Endothelial cell of umbilical vein (primary cell): Measurements from ENCODE around the gene TMEM170B.

ENCODE experiments used
- CTCF ChIP-seq, 2 donors: IDR thresholded peaks; 1 replicate in 1 of 2; 2 replicates in 1 of 2; pipeline ENCODE4 v1.5.1; 2011; ENCODE audit warnings: low read length in 2 of 2, mild to moderate bottlenecking in 2 of 2, moderate library complexity in 2 of 2, control low read depth in 1 of 2, inconsistent platforms in 1 of 2, low read depth in 1 of 2; ENCODE audit not compliant: insufficient read depth in 1 of 2; ENCODE audit errors: extremely low read depth in 1 of 2
- EZH2 ChIP-seq: IDR thresholded peaks from 2 replicates; pipeline ENCODE4 v1.6.1; 2012; ENCODE audit warnings: borderline replicate concordance, low read depth, mild to moderate bottlenecking, moderate library complexity, low read length, inconsistent platforms; ENCODE audit not compliant: severe bottlenecking
- MYC ChIP-seq: IDR thresholded peaks from one replicate; pipeline ENCODE4 v1.6.1; 2011; ENCODE audit warnings: mild to moderate bottlenecking, low read depth, low read length
- POLR2A ChIP-seq: IDR thresholded peaks from 2 replicates; pipeline ENCODE4 v1.6.1; 2012; ENCODE audit warnings: low read depth, mild to moderate bottlenecking, control low read depth, low read length
- POLR2AphosphoS5 ChIP-seq: IDR thresholded peaks from 2 replicates; pipeline ENCODE4 v1.6.1; 2012; ENCODE audit warnings: low read depth, mild to moderate bottlenecking, control low read depth, low read length, moderate library complexity; ENCODE audit not compliant: insufficient read depth
- TF ChIP-seq, protein P1 (sequence below): IDR thresholded peaks from 2 replicates; pipeline ENCODE4 v1.6.1; 2011; ENCODE audit not compliant: insufficient read depth, insufficient read length

- TF ChIP-seq EZH2 (no peak), POLR2AphosphoS5 (no peak), POLR2A (no peak), CTCF (IDR thresholded peaks at IDR 0.05; ENCODE audit: extremely low read depth in 1 of 2, insufficient read depth in 1 of 2, low read depth in 1 of 2, low read length in 2 of 2) (no peak), MYC (no peak)
- TF ChIP-seq, protein P1, sequence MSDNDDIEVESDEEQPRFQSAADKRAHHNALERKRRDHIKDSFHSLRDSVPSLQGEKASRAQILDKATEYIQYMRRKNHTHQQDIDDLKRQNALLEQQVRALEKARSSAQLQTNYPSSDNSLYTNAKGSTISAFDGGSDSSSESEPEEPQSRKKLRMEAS, result no peak
Observed at GRCh38 chr6:11616200-11616611, 78.7 kb downstream of the TMEM170B start.
